A549 treated with AZD9567 at 1 μM for 4 hours (cell line): ENCODE results near the gene FIGNL2. TPM values are rescaled to one million over a fixed set of nuclear protein-coding genes. Genes with fewer than 3 reads are reported as not detected.

Experiments used
- total RNA-seq: library from RNA; stranded (reverse); fragments of 200-300 nt; extraction: Qiagen RNA extraction; gene quantifications from 5 replicates; pipeline ENCODE4 v1.2.3, GENCODE V29; 2022; ENCODE audit not compliant: insufficient read depth

FIGNL2 gene, protein sequence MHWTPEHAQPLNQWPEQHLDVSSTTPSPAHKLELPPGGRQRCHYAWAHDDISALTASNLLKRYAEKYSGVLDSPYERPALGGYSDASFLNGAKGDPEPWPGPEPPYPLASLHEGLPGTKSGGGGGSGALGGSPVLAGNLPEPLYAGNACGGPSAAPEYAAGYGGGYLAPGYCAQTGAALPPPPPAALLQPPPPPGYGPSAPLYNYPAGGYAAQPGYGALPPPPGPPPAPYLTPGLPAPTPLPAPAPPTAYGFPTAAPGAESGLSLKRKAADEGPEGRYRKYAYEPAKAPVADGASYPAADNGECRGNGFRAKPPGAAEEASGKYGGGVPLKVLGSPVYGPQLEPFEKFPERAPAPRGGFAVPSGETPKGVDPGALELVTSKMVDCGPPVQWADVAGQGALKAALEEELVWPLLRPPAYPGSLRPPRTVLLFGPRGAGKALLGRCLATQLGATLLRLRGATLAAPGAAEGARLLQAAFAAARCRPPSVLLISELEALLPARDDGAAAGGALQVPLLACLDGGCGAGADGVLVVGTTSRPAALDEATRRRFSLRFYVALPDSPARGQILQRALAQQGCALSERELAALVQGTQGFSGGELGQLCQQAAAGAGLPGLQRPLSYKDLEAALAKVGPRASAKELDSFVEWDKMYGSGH
- total RNA-seq = 0.30 to 0.34 TPM (median 0.30 TPM) in 4 of 5 replicates, not detected in the other

GRCh38 chr12:51848326-51848727 is at the start of gene FIGNL2:
Gene FIGNL2, minus strand, starts transcription at chr12:51848718. Its CDS starts 26,305 bp downstream, at chr12:51822413.

GRCh38 chr12:51887476-51888315 is 39.2 kb upstream of the FIGNL2 start, which contains the start of gene ANKRD33:
Gene ANKRD33, plus strand, starts transcription at chr12:51888103. Its CDS starts 84 bp downstream, at chr12:51888187.

Other genes starting within 250 kb of the FIGNL2 start
- gene ANKRD33, start 39.4 kb upstream of the FIGNL2 start, total RNA-seq = 0.03 to 0.11 TPM in 2 of 5 replicates, not detected in the others
- 0.03 to 0.19 TPM (median 0.16 TPM) in 4 of 5 replicates, not detected in the other for gene ACVRL1, start 58.8 kb upstream of the FIGNL2 start, total RNA-seq
- 12.8 to 17.5 TPM (median 16.7 TPM) in 5 replicates for gene ACVR1B, start 103.0 kb upstream of the FIGNL2 start, total RNA-seq
- 0.73 to 0.94 TPM (median 0.79 TPM) in 4 of 5 replicates, not detected in the other for gene TAMALIN, start 158.2 kb upstream of the FIGNL2 start, total RNA-seq
- gene NR4A1, start 202.7 kb upstream of the FIGNL2 start, total RNA-seq = 31.2 to 49.8 TPM (median 40.5 TPM) in 5 replicates
- 78.3 to 108 TPM (median 101 TPM) in 5 replicates for gene ATG101, start 221.3 kb upstream of the FIGNL2 start, total RNA-seq
- gene SMIM41, start 231.0 kb upstream of the FIGNL2 start, total RNA-seq = not detected in 5 replicates